ENCODE measurements around the gene EPS8L3. TPM values are rescaled to one million over a fixed set of nuclear protein-coding genes. Genes with fewer than 3 reads are reported as not detected.
A peak's percentile ranks its signal among the peaks of the same experiment; 100 is the strongest.

EPS8L3 gene
- total and polyA plus RNA-seq, 11 donors: 0.25 to 0.75 (median 0.30) TPM; not detected in 5

DNA sequence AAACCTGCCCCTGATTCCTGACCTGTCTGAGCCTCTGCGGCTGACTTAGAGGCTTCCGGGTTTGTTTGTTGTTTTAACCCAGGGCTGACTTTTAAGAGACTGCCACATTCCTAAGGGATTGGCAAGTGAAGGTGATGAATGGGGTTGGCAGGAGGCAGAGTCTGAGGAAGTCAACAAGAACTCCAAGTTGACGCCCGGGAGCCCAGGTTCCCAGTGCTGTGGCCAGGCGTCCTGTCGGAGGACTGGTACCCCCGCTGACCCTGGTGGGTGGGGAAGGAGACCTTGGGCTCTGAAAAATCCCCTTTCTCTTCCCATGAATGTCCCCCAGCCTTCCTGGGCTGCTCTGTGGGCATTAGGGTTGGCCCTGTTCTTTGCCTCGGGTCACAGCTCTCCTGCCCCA lies 19.7 kb upstream of the EPS8L3 start:
- 50 to 65% (median 61%) methylated on average over 3 to 8 of the region's 8 CpGs for WGBS, 4 donors
- ATAC-seq (no peak), DNase-seq (peak in 2 of 5 donors; percentile 11 to 32)
- Histone ChIP-seq H3K9me3 (peaks cover 0 to 6% (median 0%) of the 10 kb centered on the region in 12 donors), H3K4me1 (peaks cover 0 to 32% (median 7%) of the 10 kb centered on the region in 12 donors), H3K27ac (no peak overlapping the region), H3K36me3 (no peaks in the 10 kb centered on the region), H3K27me3 (no peaks in the 10 kb centered on the region), H3K4me3 (no peak overlapping the region)
- intact Hi-C loops (cut with DNase I): loop anchor here in 1 of 10 donors (10.0 kb wide), 1 partner anchor 131 kb away; the partner anchor contains the start of gene CSF1
- TF ChIP-seq, protein P1, sequence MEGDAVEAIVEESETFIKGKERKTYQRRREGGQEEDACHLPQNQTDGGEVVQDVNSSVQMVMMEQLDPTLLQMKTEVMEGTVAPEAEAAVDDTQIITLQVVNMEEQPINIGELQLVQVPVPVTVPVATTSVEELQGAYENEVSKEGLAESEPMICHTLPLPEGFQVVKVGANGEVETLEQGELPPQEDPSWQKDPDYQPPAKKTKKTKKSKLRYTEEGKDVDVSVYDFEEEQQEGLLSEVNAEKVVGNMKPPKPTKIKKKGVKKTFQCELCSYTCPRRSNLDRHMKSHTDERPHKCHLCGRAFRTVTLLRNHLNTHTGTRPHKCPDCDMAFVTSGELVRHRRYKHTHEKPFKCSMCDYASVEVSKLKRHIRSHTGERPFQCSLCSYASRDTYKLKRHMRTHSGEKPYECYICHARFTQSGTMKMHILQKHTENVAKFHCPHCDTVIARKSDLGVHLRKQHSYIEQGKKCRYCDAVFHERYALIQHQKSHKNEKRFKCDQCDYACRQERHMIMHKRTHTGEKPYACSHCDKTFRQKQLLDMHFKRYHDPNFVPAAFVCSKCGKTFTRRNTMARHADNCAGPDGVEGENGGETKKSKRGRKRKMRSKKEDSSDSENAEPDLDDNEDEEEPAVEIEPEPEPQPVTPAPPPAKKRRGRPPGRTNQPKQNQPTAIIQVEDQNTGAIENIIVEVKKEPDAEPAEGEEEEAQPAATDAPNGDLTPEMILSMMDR (IDR thresholded peaks at IDR 0.05): no peak
- no peak for TF ChIP-seq POLR2A (IDR thresholded peaks at IDR 0.05)

DNA sequence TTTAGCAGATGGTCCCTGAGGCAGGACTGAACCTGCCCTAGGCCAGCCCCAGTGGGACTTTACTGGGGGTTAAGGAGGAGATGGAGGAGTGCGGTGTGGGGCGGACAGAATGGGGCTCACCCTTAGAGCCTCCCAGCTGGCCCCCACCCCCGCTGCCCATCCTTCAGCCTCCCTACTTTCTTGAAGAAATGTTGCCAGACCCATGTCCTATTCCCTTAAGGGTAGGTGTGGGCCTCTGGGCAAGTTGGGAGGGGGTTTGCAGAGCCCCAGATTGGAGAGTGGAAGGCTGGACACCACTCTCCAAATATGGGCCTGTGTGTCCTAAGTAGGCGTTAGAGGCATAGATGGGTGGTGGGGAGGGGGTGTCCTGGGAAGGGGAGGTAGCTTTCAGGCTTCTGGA lies 19.2 kb upstream of the EPS8L3 start:
- Histone ChIP-seq H3K27ac (no peak overlapping the region), H3K9me3 (peaks cover 0 to 6% (median 0%) of the 10 kb centered on the region in 12 donors), H3K4me1 (peaks cover 0 to 32% (median 7%) of the 10 kb centered on the region in 12 donors), H3K27me3 (no peaks in the 10 kb centered on the region), H3K4me3 (no peak overlapping the region), H3K36me3 (no peaks in the 10 kb centered on the region)
- 82 to 99% (median 92%) methylated on average over 4 of the region's 4 CpGs for WGBS, 4 donors
- peak in 1 of 5 donors; percentile 3 for DNase-seq
- peak in 1 of 4 donors; percentile 18 for ATAC-seq
- no peak for TF ChIP-seq POLR2A (IDR thresholded peaks at IDR 0.05)
- TF ChIP-seq, protein P1 (IDR thresholded peaks at IDR 0.05): no peak
- intact Hi-C loops (cut with DNase I): loop anchor here in 1 of 10 donors (10.0 kb wide), 1 partner anchor 132 kb away; the partner anchor contains the start of gene CSF1

DNA sequence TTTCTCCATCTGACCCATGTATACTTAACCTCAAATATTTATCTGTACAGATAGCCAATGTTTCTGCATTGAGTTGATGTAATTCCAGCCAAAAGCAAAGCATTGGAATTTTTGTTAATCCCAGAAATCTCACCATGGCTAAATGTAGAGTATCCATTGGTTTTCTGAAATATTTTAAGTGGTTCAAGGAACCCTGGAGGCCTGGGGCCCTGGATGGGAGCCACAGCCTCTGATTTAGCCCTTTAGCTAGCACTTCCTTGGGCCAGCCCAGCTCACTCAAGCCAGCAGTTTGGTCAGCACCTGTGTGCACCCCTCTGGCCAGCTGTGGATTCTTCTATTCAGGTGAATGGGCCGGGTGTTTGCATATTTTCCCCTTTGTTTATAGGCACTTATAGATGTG lies 18.8 kb upstream of the EPS8L3 start:
- Histone ChIP-seq H3K4me1 (peaks cover 0 to 32% (median 7%) of the 10 kb centered on the region in 12 donors), H3K36me3 (no peaks in the 10 kb centered on the region), H3K27me3 (no peaks in the 10 kb centered on the region), H3K27ac (no peak overlapping the region), H3K9me3 (peaks cover 0 to 6% (median 0%) of the 10 kb centered on the region in 12 donors), H3K4me3 (no peak overlapping the region)
- no peak for ATAC-seq
- 76 to 92% (median 85%) methylated on average over 1 of the region's 1 CpG for WGBS, 4 donors
- DNase-seq: peak in 2 of 5 donors; percentile 5 to 17
- TF ChIP-seq POLR2A (IDR thresholded peaks at IDR 0.05): no peak
- TF ChIP-seq, protein P1 (IDR thresholded peaks at IDR 0.05): no peak
- intact Hi-C loops (cut with DNase I): loop anchor here in 1 of 10 donors (10.0 kb wide), 1 partner anchor 132 kb away; the partner anchor contains the start of gene CSF1

DNA sequence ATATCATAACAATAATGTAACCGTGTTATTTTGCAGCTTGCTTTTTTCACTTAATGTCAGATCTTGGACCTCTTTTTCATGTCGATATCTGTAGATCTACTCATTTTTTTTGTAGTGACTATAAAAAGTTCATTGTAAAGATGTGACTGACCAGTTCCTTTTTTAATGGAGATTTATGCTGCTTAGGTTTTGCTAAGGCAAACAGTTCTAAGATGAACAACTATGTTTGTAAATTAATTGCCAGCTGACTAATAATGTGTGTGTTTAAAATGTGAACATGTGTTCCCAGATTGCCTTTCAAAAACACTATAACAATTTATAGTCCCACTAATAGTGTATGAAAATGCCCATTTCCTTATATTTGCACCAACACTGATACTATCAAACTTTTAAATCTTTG lies 18.1 kb upstream of the EPS8L3 start:
- H3K9me3 ChIP-seq: peaks cover 0 to 6% (median 0%) of the 10 kb centered on the region in 12 donors
- H3K4me3 ChIP-seq: no peak overlapping the region
- intact Hi-C loops (cut with DNase I): loop anchor here in 1 of 10 donors (10.0 kb wide), 1 partner anchor 133 kb away; the partner anchor contains the start of gene CSF1
- H3K27me3 ChIP-seq: no peaks in the 10 kb centered on the region
- peaks cover 0 to 34% (median 11%) of the 10 kb centered on the region in 12 donors for H3K4me1 ChIP-seq
- no peaks in the 10 kb centered on the region for H3K36me3 ChIP-seq
- no peak overlapping the region for H3K27ac ChIP-seq
- no peak for TF ChIP-seq POLR2A (IDR thresholded peaks at IDR 0.05)
- TF ChIP-seq, protein P1 (IDR thresholded peaks at IDR 0.05): no peak
- no peak for DNase-seq
- ATAC-seq: no peak
- 87 to 93% (median 93%) methylated on average over 2 of the region's 2 CpGs for WGBS, 4 donors

All from heart left ventricle (tissue), 16 donors.